ENCODE results near the gene DONSON. TPM values are rescaled to one million over a fixed set of nuclear protein-coding genes. Genes with fewer than 3 reads are reported as not detected.
"Not testable (repeated sequence)": the region's sequence is repeated elsewhere in the genome, so short reads cannot be mapped to it uniquely, and the experiment has no call there.

DONSON gene
- total RNA-seq, 1 experiment from 2014 or later, result 35.3 TPM

DNA sequence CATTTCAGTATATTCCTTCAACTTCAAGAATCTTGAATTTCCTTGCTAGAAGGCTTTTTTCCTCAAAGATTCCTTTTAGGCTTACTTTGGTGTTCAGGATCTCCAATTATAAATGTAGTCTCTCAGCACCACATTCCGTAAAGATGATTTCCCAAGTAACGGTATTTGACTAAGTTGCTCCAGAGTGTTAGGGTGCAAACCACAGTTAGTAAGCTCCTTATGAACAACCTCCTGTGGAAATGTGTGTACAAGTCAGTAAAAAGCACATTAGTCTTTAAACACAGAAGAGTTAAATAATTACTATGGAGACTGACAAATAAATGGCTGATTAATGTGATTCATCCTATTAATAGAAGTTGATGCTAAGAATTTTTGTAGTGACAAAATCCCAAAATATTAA lies 10.3 kb downstream of the DONSON start:
- H3K9me3 ChIP-seq (ENCODE audit: control insufficient read depth, low read depth, low read length), result no peaks in the 10 kb centered on the region
- no peaks in the 10 kb centered on the region for H3K79me1 ChIP-seq (ENCODE audit: insufficient read depth, low read depth, low read length, poor library complexity, severe bottlenecking)
- Mint-ChIP-seq H3K4me3 (no peak overlapping the region), H3K4me1 (no peaks in the 10 kb centered on the region), H3K27ac (no peak overlapping the region; a peak in 1 of 7 replicates), H3K36me3 (ENCODE audit: insufficient read depth in 1 of 3, low read depth in 3 of 3) (peaks cover 10 to 78% (median 56%) of the 10 kb centered on the region in 3 experiments; a peak in 6 of 7 replicates), H3K9me3 (no peaks in the 10 kb centered on the region), H3K27me3 (ENCODE audit: low read depth) (no peaks in the 10 kb centered on the region)
- no peak overlapping the region for H4K8ac ChIP-seq (replicated peaks; ENCODE audit: insufficient read length, low read depth, low read length)
- no peaks in the 10 kb centered on the region for H3K79me2 ChIP-seq (ENCODE audit: insufficient read depth, low read length)
- no peak overlapping the region for H2AK5ac ChIP-seq (ENCODE audit: insufficient read length, low read length)
- no CpG with 5 or more reads among the region's 2 CpGs for WGBS (ENCODE audit: extremely low coverage, insufficient read length, low lambda C conversion rate)
- H3K4me1 ChIP-seq (ENCODE audit: insufficient read depth, low read length), result no peaks in the 10 kb centered on the region
- H3K23ac ChIP-seq (ENCODE audit: insufficient read length, low read depth, low read length), result no peak overlapping the region
- no peak overlapping the region for H3K9ac ChIP-seq (ENCODE audit: extremely low read depth, insufficient read length, low read length)
- no peak overlapping the region for H3K56ac ChIP-seq (ENCODE audit: insufficient read length, low read depth, low read length)
- H4K91ac ChIP-seq (ENCODE audit: insufficient read length, low read depth, low read length), result no peak overlapping the region
- H2BK5ac ChIP-seq (ENCODE audit: insufficient read length, low read length), result no peak overlapping the region
- no peak overlapping the region for H2BK12ac ChIP-seq (ENCODE audit: insufficient read length, low read depth, low read length)
- no peaks in the 10 kb centered on the region for H3K27me3 ChIP-seq (ENCODE audit: insufficient read depth, low read length)
- no peak overlapping the region for H2BK20ac ChIP-seq (ENCODE audit: low read depth, low read length, poor library complexity, severe bottlenecking)
- H3T11ph ChIP-seq (ENCODE audit: low read length), result no peak overlapping the region
- no peak for TF ChIP-seq CTCF (conservative IDR thresholded peaks at IDR 0.05)
- no peak overlapping the region for H3K14ac ChIP-seq (ENCODE audit: insufficient read depth, low read length)
- no peak overlapping the region for H4K5ac ChIP-seq (ENCODE audit: insufficient read length, low read depth, low read length)
- H2AFZ ChIP-seq (ENCODE audit: low read length), result no peak overlapping the region
- H3K18ac ChIP-seq (ENCODE audit: insufficient read length, low read depth, low read length), result no peak overlapping the region
- H4K20me1 ChIP-seq (ENCODE audit: control insufficient read depth, insufficient read depth, insufficient read length), result no peaks in the 10 kb centered on the region
- no peak overlapping the region for H2BK15ac ChIP-seq (ENCODE audit: low read depth, low read length)
- H3K4ac ChIP-seq (ENCODE audit: low read depth, low read length), result no peak overlapping the region
- no peak overlapping the region for H2BK120ac ChIP-seq (ENCODE audit: low read depth, low read length, poor library complexity, severe bottlenecking)
- H3K27ac ChIP-seq (ENCODE audit: insufficient read length, low read depth, low read length), result no peak overlapping the region
- H3K4me2 ChIP-seq (ENCODE audit: insufficient read depth, insufficient read length, low read length), result no peak overlapping the region
- no peaks in the 10 kb centered on the region for H3K23me2 ChIP-seq (ENCODE audit: insufficient read length, low read depth, low read length, poor library complexity, severe bottlenecking)
- no peak for DNase-seq

- not testable (repeated sequence) for H3K14ac ChIP-seq (ENCODE audit: insufficient read depth, low read length); H2BK20ac ChIP-seq (ENCODE audit: low read depth, low read length, poor library complexity, severe bottlenecking); H3K56ac ChIP-seq (ENCODE audit: insufficient read length, low read depth, low read length); H4K20me1 ChIP-seq (ENCODE audit: control insufficient read depth, insufficient read depth, insufficient read length); H3K4me3 Mint-ChIP-seq; H3K27me3 Mint-ChIP-seq (ENCODE audit: low read depth); H2BK15ac ChIP-seq (ENCODE audit: low read depth, low read length); H3K23me2 ChIP-seq (ENCODE audit: insufficient read length, low read depth, low read length, poor library complexity, severe bottlenecking); H3K23ac ChIP-seq (ENCODE audit: insufficient read length, low read depth, low read length); H3K4me1 ChIP-seq (ENCODE audit: insufficient read depth, low read length); H3K18ac ChIP-seq (ENCODE audit: insufficient read length, low read depth, low read length); H3K79me1 ChIP-seq (ENCODE audit: insufficient read depth, low read depth, low read length, poor library complexity, severe bottlenecking); H3K9ac ChIP-seq (ENCODE audit: extremely low read depth, insufficient read length, low read length); H3K4me2 ChIP-seq (ENCODE audit: insufficient read depth, insufficient read length, low read length); H3K27ac ChIP-seq (ENCODE audit: insufficient read length, low read depth, low read length); H4K5ac ChIP-seq (ENCODE audit: insufficient read length, low read depth, low read length); H3K9me3 ChIP-seq (ENCODE audit: control insufficient read depth, low read depth, low read length); H2BK12ac ChIP-seq (ENCODE audit: insufficient read length, low read depth, low read length); H4K91ac ChIP-seq (ENCODE audit: insufficient read length, low read depth, low read length); DNase-seq; H3K27me3 ChIP-seq (ENCODE audit: insufficient read depth, low read length); H4K8ac ChIP-seq (replicated peaks; ENCODE audit: insufficient read length, low read depth, low read length); H3T11ph ChIP-seq (ENCODE audit: low read length); H3K4ac ChIP-seq (ENCODE audit: low read depth, low read length); H3K9me3 Mint-ChIP-seq; H3K79me2 ChIP-seq (ENCODE audit: insufficient read depth, low read length); H2AFZ ChIP-seq (ENCODE audit: low read length); H2BK120ac ChIP-seq (ENCODE audit: low read depth, low read length, poor library complexity, severe bottlenecking); H3K4me1 Mint-ChIP-seq; H2AK5ac ChIP-seq (ENCODE audit: insufficient read length, low read length); H2BK5ac ChIP-seq (ENCODE audit: insufficient read length, low read length)
- Mint-ChIP-seq H3K36me3 (ENCODE audit: insufficient read depth in 1 of 3, low read depth in 3 of 3) (peaks cover 19 to 81% (median 61%) of the 10 kb centered on the region in 3 experiments; a peak in 6 of 7 replicates), H3K27ac (peak overlapping the region in 1 of 3 experiments; percentile 53; a peak in 1 of 7 replicates)
- WGBS (ENCODE audit: extremely low coverage, insufficient read length, low lambda C conversion rate), result no CpG with 5 or more reads among the region's 2 CpGs
Observed at GRCh38 chr21:33576741-33577141, 11.7 kb downstream of the DONSON start.

Data from H9 (cell line).